ENCODE data around the gene MTCH1. TPM values are rescaled to one million over a fixed set of nuclear protein-coding genes. Genes with fewer than 3 reads are reported as not detected.

MTCH1 gene
- total and polyA plus RNA-seq, 2 of the 4 experiments (the other 2 are of a cell fraction), result 215 to 263 TPM

DNA sequence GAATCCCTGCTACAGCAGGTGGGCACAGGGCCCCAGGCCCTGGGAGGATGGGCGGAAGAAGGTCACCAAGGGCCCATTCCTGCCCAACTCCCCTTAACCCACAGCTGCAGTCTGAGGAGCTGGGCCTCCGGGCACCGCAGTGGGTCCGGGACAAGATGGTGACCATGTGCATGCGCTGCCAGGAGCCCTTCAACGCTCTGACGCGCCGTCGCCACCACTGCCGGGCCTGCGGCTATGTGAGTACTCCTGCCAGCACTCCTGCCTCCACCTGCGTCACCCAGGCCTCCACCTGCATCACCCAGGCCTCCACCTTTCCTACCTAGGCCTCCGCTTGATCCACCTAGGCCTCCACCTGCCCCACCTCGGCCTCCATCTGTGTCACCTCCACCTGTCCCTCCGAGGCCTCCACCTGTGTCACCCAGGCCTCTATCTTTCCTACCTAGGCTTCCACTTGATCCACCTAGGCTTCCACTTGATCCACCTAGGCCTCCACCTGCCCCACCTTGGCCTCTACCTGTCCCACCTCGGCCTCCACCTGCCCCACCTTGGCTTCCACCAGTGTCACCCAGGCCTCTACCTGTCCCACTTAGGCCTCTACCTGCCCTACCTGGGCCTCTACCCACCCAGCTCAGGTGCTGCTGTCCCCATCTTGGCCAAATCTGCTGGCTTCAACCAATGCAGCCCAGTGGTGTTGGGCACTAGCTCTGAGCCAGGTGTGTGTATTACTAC lies 36.3 kb upstream of the MTCH1 start:
- H3K18ac ChIP-seq (ENCODE audit: low read depth, low read length), result no peak overlapping the region
- POLR2A ChIA-PET (ENCODE audit: unreplicated experiment), result interaction anchor here (0.7 to 1.0 kb wide), 2 partner anchors 187 to 188 kb away, joined by 3 read pairs; no protein-coding TSS in a partner anchor
- no peak overlapping the region for H4K91ac ChIP-seq (ENCODE audit: insufficient read depth, low read depth, low read length)
- TF ChIP-seq, protein P1, sequence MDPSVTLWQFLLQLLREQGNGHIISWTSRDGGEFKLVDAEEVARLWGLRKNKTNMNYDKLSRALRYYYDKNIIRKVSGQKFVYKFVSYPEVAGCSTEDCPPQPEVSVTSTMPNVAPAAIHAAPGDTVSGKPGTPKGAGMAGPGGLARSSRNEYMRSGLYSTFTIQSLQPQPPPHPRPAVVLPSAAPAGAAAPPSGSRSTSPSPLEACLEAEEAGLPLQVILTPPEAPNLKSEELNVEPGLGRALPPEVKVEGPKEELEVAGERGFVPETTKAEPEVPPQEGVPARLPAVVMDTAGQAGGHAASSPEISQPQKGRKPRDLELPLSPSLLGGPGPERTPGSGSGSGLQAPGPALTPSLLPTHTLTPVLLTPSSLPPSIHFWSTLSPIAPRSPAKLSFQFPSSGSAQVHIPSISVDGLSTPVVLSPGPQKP (IDR thresholded peaks at IDR 0.05; ENCODE audit: borderline replicate concordance, low read depth, low read length), result no peak
- TF ChIP-seq, protein P2, sequence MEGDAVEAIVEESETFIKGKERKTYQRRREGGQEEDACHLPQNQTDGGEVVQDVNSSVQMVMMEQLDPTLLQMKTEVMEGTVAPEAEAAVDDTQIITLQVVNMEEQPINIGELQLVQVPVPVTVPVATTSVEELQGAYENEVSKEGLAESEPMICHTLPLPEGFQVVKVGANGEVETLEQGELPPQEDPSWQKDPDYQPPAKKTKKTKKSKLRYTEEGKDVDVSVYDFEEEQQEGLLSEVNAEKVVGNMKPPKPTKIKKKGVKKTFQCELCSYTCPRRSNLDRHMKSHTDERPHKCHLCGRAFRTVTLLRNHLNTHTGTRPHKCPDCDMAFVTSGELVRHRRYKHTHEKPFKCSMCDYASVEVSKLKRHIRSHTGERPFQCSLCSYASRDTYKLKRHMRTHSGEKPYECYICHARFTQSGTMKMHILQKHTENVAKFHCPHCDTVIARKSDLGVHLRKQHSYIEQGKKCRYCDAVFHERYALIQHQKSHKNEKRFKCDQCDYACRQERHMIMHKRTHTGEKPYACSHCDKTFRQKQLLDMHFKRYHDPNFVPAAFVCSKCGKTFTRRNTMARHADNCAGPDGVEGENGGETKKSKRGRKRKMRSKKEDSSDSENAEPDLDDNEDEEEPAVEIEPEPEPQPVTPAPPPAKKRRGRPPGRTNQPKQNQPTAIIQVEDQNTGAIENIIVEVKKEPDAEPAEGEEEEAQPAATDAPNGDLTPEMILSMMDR (conservative IDR thresholded peaks at IDR 0.05; ENCODE audit: low read depth, low read length), result no peak
- TF ChIP-seq MAZ (IDR thresholded peaks at IDR 0.05; ENCODE audit: borderline replicate concordance, low read depth, low read length) (no peak), CEBPB (IDR thresholded peaks at IDR 0.05; ENCODE audit: low read depth, low read length) (no peak), RAD21 (IDR thresholded peaks at IDR 0.05; ENCODE audit: low read length) (no peak), CHD1 (IDR thresholded peaks at IDR 0.05; ENCODE audit: low read depth, low read length) (no peak), RCOR1 (IDR thresholded peaks at IDR 0.05; ENCODE audit: insufficient replicate concordance, low read length) (no peak), MAFK (IDR thresholded peaks at IDR 0.05; ENCODE audit: low read depth, low read length) (no peak), BHLHE40 (IDR thresholded peaks at IDR 0.05; ENCODE audit: low read depth, low read length) (no peak), SMC3 (IDR thresholded peaks at IDR 0.05; ENCODE audit: low read depth, low read length) (no peak), FOS (IDR thresholded peaks at IDR 0.05; ENCODE audit: low read depth, low read length) (no peak), MXI1 (IDR thresholded peaks at IDR 0.05; ENCODE audit: borderline replicate concordance, low read depth, low read length) (no peak), POLR2A (IDR thresholded peaks at IDR 0.05; ENCODE audit: low read depth, low read length) (no peak), RFX5 (IDR thresholded peaks at IDR 0.05; ENCODE audit: low read depth, low read length) (no peak)
- TF ChIP-seq, protein P3, sequence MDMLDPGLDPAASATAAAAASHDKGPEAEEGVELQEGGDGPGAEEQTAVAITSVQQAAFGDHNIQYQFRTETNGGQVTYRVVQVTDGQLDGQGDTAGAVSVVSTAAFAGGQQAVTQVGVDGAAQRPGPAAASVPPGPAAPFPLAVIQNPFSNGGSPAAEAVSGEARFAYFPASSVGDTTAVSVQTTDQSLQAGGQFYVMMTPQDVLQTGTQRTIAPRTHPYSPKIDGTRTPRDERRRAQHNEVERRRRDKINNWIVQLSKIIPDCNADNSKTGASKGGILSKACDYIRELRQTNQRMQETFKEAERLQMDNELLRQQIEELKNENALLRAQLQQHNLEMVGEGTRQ (IDR thresholded peaks at IDR 0.05; ENCODE audit: low read depth, low read length), result no peak

More for the DNA sequence above, 36.3 kb upstream of the MTCH1 start:
- no peaks in the 10 kb centered on the region for H3K79me1 ChIP-seq (ENCODE audit: low read depth in 1 of 2, low read length in 2 of 2)
- CTCF ChIA-PET, result interaction anchor here (0.6 to 3.3 kb wide), 8 partner anchors 146 to 257 kb away, joined by 3 to 25 read pairs (median 3); no protein-coding TSS in a partner anchor
- H2BK15ac ChIP-seq (ENCODE audit: low read depth, low read length), result no peak overlapping the region
- H2BK5ac ChIP-seq (ENCODE audit: low read depth, low read length, poor library complexity, severe bottlenecking), result no peak overlapping the region
- H2AFZ ChIP-seq (replicated peaks; ENCODE audit: low read length, poor library complexity), result peak overlapping the region; percentile 34
- H3K4me3 ChIP-seq (ENCODE audit: insufficient read depth, low read depth, low read length), result no peak overlapping the region
- H2BK20ac ChIP-seq (ENCODE audit: low read depth, low read length), result no peak overlapping the region; the same call in 1 of the 2 replicates
- no peak overlapping the region for H2AK5ac ChIP-seq (ENCODE audit: low read depth, low read length)
- H3K23ac ChIP-seq (ENCODE audit: low read depth, low read length), result no peak overlapping the region
- H3K27ac ChIP-seq (ENCODE audit: insufficient read depth, low read length), result no peak overlapping the region
- no peaks in the 10 kb centered on the region for H3K36me3 ChIP-seq (ENCODE audit: control insufficient read depth, insufficient read depth, low read length)
- H3K27me3 ChIP-seq (ENCODE audit: control insufficient read depth, insufficient read depth, low read length), result no peaks in the 10 kb centered on the region
- H4K8ac ChIP-seq (ENCODE audit: low read depth in 2 of 2, low read length in 2 of 2), result no peak overlapping the region
- no peak overlapping the region for H3K4me2 ChIP-seq (ENCODE audit: low read depth, low read length)
- H3K9me1 ChIP-seq (ENCODE audit: insufficient read depth, low read length), result no peaks in the 10 kb centered on the region
- H2BK120ac ChIP-seq (ENCODE audit: low read depth, low read length), result no peak overlapping the region
- H3K9me3 ChIP-seq (ENCODE audit: control insufficient read depth, insufficient read depth, low read length), result no peaks in the 10 kb centered on the region
- intact Hi-C loops (cut with micrococcal nuclease), result no loop called here
- H3K14ac ChIP-seq (replicated peaks; ENCODE audit: low read depth, low read length), result no peak overlapping the region
- in situ Hi-C loops (cut with MboI; ENCODE audit: low sequenced_read_pairs), result loop anchor here (5.0 kb wide), 1 partner anchor 190 kb away; no protein-coding TSS in a partner anchor
- H3K4ac ChIP-seq (ENCODE audit: low read depth, low read length), result no peak overlapping the region; the same call in 1 of the 2 replicates
- dilution Hi-C loops (cut with HindIII; ENCODE audit: low sequenced_read_pairs, unreplicated experiment), result no loop called here
- BruUV-seq (replicated peaks), result no TSS peak
- H4K5ac ChIP-seq (ENCODE audit: low read depth, low read length), result no peak overlapping the region
- no peak for ATAC-seq (ENCODE audit: low read depth)
- no peaks in the 10 kb centered on the region for H4K20me1 ChIP-seq (ENCODE audit: insufficient read depth, low read length)
- whole genome bisulfite sequencing, 2 experiments (ENCODE audit: extremely low coverage in 2 of 2, insufficient read length in 1 of 2), result 92% methylated on average over 9 of the region's 17 CpGs; no CpG with 5 or more reads in 1 of the 2 experiments
- no peak for DNase-seq
- peak overlapping the region; percentile 39 for H2AK9ac ChIP-seq (replicated peaks; ENCODE audit: low read depth, low read length, poor library complexity)
- H3K4me1 ChIP-seq (ENCODE audit: control insufficient read depth, insufficient read depth, low read length), result no peaks in the 10 kb centered on the region; the same call in 1 of the 2 replicates
- no peak overlapping the region for H3K56ac ChIP-seq (ENCODE audit: extremely low read depth, insufficient read depth, low read length)
- H3K9ac ChIP-seq (ENCODE audit: low read depth, low read length), result no peak overlapping the region

Measured in IMR-90 (cell line).